CD14-positive monocyte (primary cell): ENCODE results near the gene BSND. TPM values are rescaled to one million over a fixed set of nuclear protein-coding genes. Genes with fewer than 3 reads are reported as not detected.

Experiments
- DNase-seq, 3 donors: peaks; one replicate each; pipeline ENCODE4 v3.0.0-alpha.2; 2011 to 2022
- H2AFZ ChIP-seq: 2 replicates; pipeline ENCODE4 v1.6.0; 2012; ENCODE audit warnings: mild to moderate bottlenecking, low read depth, low read length, inconsistent platforms; ENCODE audit not compliant: insufficient read depth, poor library complexity, severe bottlenecking
- H3K27ac ChIP-seq, 2 donors: 1 replicate in 1 of 2; 2 replicates in 1 of 2; pipeline ENCODE4 v1.5.1; 2012 to 2013; ENCODE audit warnings: low read length in 2 of 2, control low read depth in 1 of 2, inconsistent platforms in 1 of 2, low read depth in 1 of 2, mild to moderate bottlenecking in 1 of 2
- H3K27me3 ChIP-seq, 2 donors: one replicate each; pipeline versions ENCODE4 v1.6.0 to v1.6.1; 2011 to 2013; ENCODE audit warnings: low read length in 2 of 2; ENCODE audit not compliant: control insufficient read depth in 2 of 2, insufficient read depth in 2 of 2
- H3K36me3 ChIP-seq, 2 donors: replicated peaks in 1 of 2; 1 replicate in 1 of 2; 2 replicates in 1 of 2; pipeline versions ENCODE4 v1.5.1 to v1.6.1; 2012 to 2013; ENCODE audit warnings: low read length in 2 of 2, control low read depth in 1 of 2, inconsistent platforms in 1 of 2, mild to moderate bottlenecking in 1 of 2; ENCODE audit not compliant: insufficient read depth in 2 of 2, control insufficient read depth in 1 of 2
- H3K4me1 ChIP-seq, 2 donors: 1 replicate in 1 of 2; 2 replicates in 1 of 2; pipeline versions ENCODE4 v1.5.1 to v1.6.1; 2012 to 2013; ENCODE audit warnings: low read length in 2 of 2, control low read depth in 1 of 2, inconsistent platforms in 1 of 2, mild to moderate bottlenecking in 1 of 2, moderate library complexity in 1 of 2; ENCODE audit not compliant: insufficient read depth in 2 of 2, control insufficient read depth in 1 of 2
- H3K4me2 ChIP-seq: replicated peaks from 2 replicates; pipeline ENCODE3; 2012; ENCODE audit warnings: low read length, moderate library complexity, mild to moderate bottlenecking; ENCODE audit not compliant: poor library complexity, severe bottlenecking; ENCODE audit errors: extremely low read depth
- H3K4me3 ChIP-seq, 3 experiments: fragments of 200-600 bp in 1 of 3; sonication (generic) in 1 of 3; replicated peaks in 1 of 3; 1 replicate in 2 of 3; 2 replicates in 1 of 3; pipeline ENCODE4 v1.5.1; 2011 to 2013; ENCODE audit warnings: low read length in 3 of 3, mild to moderate bottlenecking in 3 of 3, control low read depth in 2 of 3, low read depth in 2 of 3, inconsistent platforms in 1 of 3, moderate library complexity in 1 of 3
- H3K79me2 ChIP-seq: 2 replicates; pipeline ENCODE4 v1.6.0; 2012; ENCODE audit warnings: mild to moderate bottlenecking, control low read depth, inconsistent platforms, low read length, moderate library complexity; ENCODE audit not compliant: insufficient read depth
- H3K9ac ChIP-seq: 2 replicates; pipeline ENCODE4 v1.6.0; 2017; ENCODE audit warnings: low read length, mild to moderate bottlenecking; ENCODE audit not compliant: insufficient read depth, poor library complexity, severe bottlenecking
- H3K9me3 ChIP-seq, 2 donors: replicated peaks in 1 of 2; 1 replicate in 1 of 2; 2 replicates in 1 of 2; pipeline versions ENCODE4 v1.5.1 to v1.6.1; 2012 to 2013; ENCODE audit warnings: low read length in 2 of 2, control low read depth in 1 of 2; ENCODE audit not compliant: control insufficient read depth in 1 of 2, insufficient read depth in 1 of 2
- H4K20me1 ChIP-seq: 2 replicates; pipeline ENCODE4 v1.6.0; 2012; ENCODE audit warnings: mild to moderate bottlenecking, low read length, control low read depth, moderate library complexity; ENCODE audit not compliant: insufficient read depth
- H3K27ac Mint-ChIP-seq, 7 donors: one replicate each; pipeline ENCODE4 v1.8.0; 2020; ENCODE audit warnings: mild to moderate bottlenecking in 7 of 7, mixed read lengths in 7 of 7, moderate library complexity in 6 of 7, inconsistent platforms in 2 of 7
- H3K27me3 Mint-ChIP-seq, 3 donors: one replicate each; pipeline ENCODE4 v1.8.0; 2021 to 2022; ENCODE audit warnings: low read depth in 3 of 3, mild to moderate bottlenecking in 3 of 3, mixed read lengths in 3 of 3, moderate library complexity in 3 of 3, inconsistent platforms in 1 of 3
- H3K36me3 Mint-ChIP-seq, 2 donors: one replicate each; pipeline ENCODE4 v1.8.0; 2020; ENCODE audit warnings: mixed read lengths in 2 of 2, inconsistent platforms in 1 of 2, mild to moderate bottlenecking in 1 of 2
- H3K4me1 Mint-ChIP-seq: one replicate; pipeline ENCODE4 v1.8.0; 2020; ENCODE audit warnings: mild to moderate bottlenecking, mixed read lengths
- H3K4me3 Mint-ChIP-seq, 2 donors: one replicate each; pipeline ENCODE4 v1.8.0; 2020; ENCODE audit warnings: mild to moderate bottlenecking in 2 of 2, mixed read lengths in 2 of 2, moderate library complexity in 1 of 2
- H3K9me3 Mint-ChIP-seq, 7 donors: one replicate each; pipeline ENCODE4 v1.8.0; 2020 to 2022; ENCODE audit warnings: mixed read lengths in 7 of 7, mild to moderate bottlenecking in 6 of 7, moderate library complexity in 6 of 7, inconsistent platforms in 2 of 7
- WGBS: methylation state at CpG from one replicate; pipeline ENCODE4 v1.1.5; 2013; ENCODE audit warnings: missing lambda C conversion rate; ENCODE audit not compliant: insufficient coverage; 5-methylcytosine and 5-hydroxymethylcytosine counted together
- intact Hi-C, 2 donors: fragments of 100-400 bp; cut with micrococcal nuclease; formaldehyde crosslinking; loops; one replicate each; pipeline versions ENCODE4 v1.15.0 to v1.15.1; 2023
- polyA plus RNA-seq, 3 donors: library from polyadenylated mRNA; depleted of rRNA in 1 of 3; unstranded in 2 of 3; stranded (reverse) in 1 of 3; fragments of 300-500 nt in 2 of 3; fragments of >200 nt in 1 of 3; fragmentation: Illumina TruSeq in 2 of 3; gene quantifications; 1 replicate in 2 of 3; 2 replicates in 1 of 3; pipeline ENCODE4 v1.2.3, GENCODE V29; 2012 to 2021
- TF ChIP-seq, protein P1 (sequence below): fragments of 200-600 bp; IDR thresholded peaks from one replicate; pipeline ENCODE4 v1.8.0; 2022; ENCODE audit warnings: antibody characterized with exemption, mild to moderate bottlenecking

The BSND gene
- polyA plus RNA-seq, 3 donors, result not detected

DNA sequence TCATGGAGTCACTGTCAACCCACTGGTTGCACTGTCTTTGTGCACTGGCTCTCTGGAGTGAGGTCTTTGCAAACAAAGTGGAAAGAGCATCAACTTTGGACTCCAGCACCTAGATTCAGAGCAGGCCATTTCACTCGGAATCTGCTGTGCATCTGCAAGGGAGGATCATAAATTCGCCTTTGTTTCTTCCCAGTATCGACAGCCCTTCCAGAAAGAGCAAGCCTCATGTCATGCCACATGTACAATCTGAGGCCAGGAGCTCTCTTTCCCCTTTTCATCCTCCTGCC lies 39.8 kb downstream of the BSND start:
- intact Hi-C loops, result no loop called here
- peaks cover 36% of the 10 kb centered on the region for H3K4me1 Mint-ChIP-seq
- no peak overlapping the region for H3K27ac Mint-ChIP-seq
- peaks cover 32 to 49% of the 10 kb centered on the region in 2 donors for H3K27me3 ChIP-seq
- H4K20me1 ChIP-seq, result no peaks in the 10 kb centered on the region
- H3K36me3 ChIP-seq, result no peaks in the 10 kb centered on the region
- H3K36me3 Mint-ChIP-seq, result no peaks in the 10 kb centered on the region
- H3K27ac ChIP-seq, result no peak overlapping the region
- H3K9me3 Mint-ChIP-seq, result peaks cover 0 to 10% (median 2%) of the 10 kb centered on the region in 7 donors
- WGBS, result 97% methylated on average over 3 of the region's 3 CpGs
- H3K79me2 ChIP-seq, result no peaks in the 10 kb centered on the region
- peaks cover 0 to 11% of the 10 kb centered on the region in 2 donors for H3K9me3 ChIP-seq
- peaks cover 17 to 27% of the 10 kb centered on the region in 2 donors for H3K4me1 ChIP-seq
- DNase-seq, result no peak
- no peak overlapping the region for H3K4me2 ChIP-seq
- H2AFZ ChIP-seq, result no peak overlapping the region
- H3K4me3 Mint-ChIP-seq, result peak overlapping the region in 1 of 2 donors; percentile 88
- TF ChIP-seq, protein P1, sequence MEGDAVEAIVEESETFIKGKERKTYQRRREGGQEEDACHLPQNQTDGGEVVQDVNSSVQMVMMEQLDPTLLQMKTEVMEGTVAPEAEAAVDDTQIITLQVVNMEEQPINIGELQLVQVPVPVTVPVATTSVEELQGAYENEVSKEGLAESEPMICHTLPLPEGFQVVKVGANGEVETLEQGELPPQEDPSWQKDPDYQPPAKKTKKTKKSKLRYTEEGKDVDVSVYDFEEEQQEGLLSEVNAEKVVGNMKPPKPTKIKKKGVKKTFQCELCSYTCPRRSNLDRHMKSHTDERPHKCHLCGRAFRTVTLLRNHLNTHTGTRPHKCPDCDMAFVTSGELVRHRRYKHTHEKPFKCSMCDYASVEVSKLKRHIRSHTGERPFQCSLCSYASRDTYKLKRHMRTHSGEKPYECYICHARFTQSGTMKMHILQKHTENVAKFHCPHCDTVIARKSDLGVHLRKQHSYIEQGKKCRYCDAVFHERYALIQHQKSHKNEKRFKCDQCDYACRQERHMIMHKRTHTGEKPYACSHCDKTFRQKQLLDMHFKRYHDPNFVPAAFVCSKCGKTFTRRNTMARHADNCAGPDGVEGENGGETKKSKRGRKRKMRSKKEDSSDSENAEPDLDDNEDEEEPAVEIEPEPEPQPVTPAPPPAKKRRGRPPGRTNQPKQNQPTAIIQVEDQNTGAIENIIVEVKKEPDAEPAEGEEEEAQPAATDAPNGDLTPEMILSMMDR, result no peak
- no peak overlapping the region for H3K4me3 ChIP-seq
- H3K27me3 Mint-ChIP-seq, result peaks cover 53 to 74% (median 61%) of the 10 kb centered on the region in 3 donors
- no peak overlapping the region for H3K9ac ChIP-seq

DNA sequence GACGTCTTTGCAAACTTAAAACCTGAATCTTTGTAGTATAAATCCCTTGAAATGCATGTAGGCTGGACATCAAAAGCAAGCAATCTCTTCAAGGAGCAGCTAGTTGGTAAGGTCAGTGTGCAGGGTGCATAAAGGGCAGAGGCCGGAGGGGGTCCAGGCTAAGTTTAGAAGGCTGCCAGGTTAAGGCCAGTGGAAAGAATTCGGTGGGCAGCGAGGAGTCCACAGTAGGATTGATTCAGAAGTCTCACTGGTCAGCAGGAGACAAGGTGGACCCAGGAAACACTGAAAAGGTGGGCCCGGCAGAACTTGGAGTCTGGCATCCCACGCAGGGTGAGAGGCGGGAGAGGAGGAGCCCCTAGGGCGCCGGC lies 40.2 kb downstream of the BSND start:
- H4K20me1 ChIP-seq, result no peaks in the 10 kb centered on the region
- no peak overlapping the region for H3K9ac ChIP-seq
- Mint-ChIP-seq H3K4me1 (peaks cover 36% of the 10 kb centered on the region), H3K9me3 (peaks cover 0 to 10% (median 2%) of the 10 kb centered on the region in 7 donors), H3K4me3 (peak overlapping the region in 1 of 2 donors; percentile 88), H3K27me3 (peaks cover 53 to 72% (median 58%) of the 10 kb centered on the region in 3 donors), H3K27ac (no peak overlapping the region), H3K36me3 (no peaks in the 10 kb centered on the region)
- WGBS, result 52% methylated on average over 9 of the region's 9 CpGs
- peaks cover 0 to 11% of the 10 kb centered on the region in 2 donors for H3K9me3 ChIP-seq
- peaks cover 30 to 49% of the 10 kb centered on the region in 2 donors for H3K27me3 ChIP-seq
- TF ChIP-seq, protein P1, result no peak
- intact Hi-C loops, result no loop called here
- no peaks in the 10 kb centered on the region for H3K79me2 ChIP-seq
- no peak overlapping the region for H3K27ac ChIP-seq
- H3K4me3 ChIP-seq, result no peak overlapping the region
- no peaks in the 10 kb centered on the region for H3K36me3 ChIP-seq
- no peak for DNase-seq
- peaks cover 17 to 27% of the 10 kb centered on the region in 2 donors for H3K4me1 ChIP-seq
- H2AFZ ChIP-seq, result no peak overlapping the region
- H3K4me2 ChIP-seq, result no peak overlapping the region
